HCEC 1CT (cell line): ENCODE measurements around the gene UBE2E1.
A peak's percentile ranks its signal among the peaks of the same experiment; 100 is the strongest.
"Not testable (repeated sequence)": the region's sequence is repeated elsewhere in the genome, so short reads cannot be mapped to it uniquely, and the experiment has no call there.

Experiments used
- DNase-seq: peaks from one replicate; pipeline ENCODE4 v3.0.0-alpha.2; 2017

The UBE2E1 gene

GRCh38 chr3:23859012-23859743 lies 53.4 kb downstream of the UBE2E1 start:
- peak; percentile 41 for DNase-seq

- DNase-seq, result no peak
Measured at GRCh38 chr3:23859839-23860382, 54.2 kb downstream of the UBE2E1 start.

- no peak for DNase-seq
Measured at GRCh38 chr3:23861689-23862088, 55.9 kb downstream of the UBE2E1 start.

- peak; percentile 49 for DNase-seq
Measured at GRCh38 chr3:23863060-23863459, 57.3 kb downstream of the UBE2E1 start.

- DNase-seq, result no peak
Measured at GRCh38 chr3:23864931-23865330, 59.2 kb downstream of the UBE2E1 start.

GRCh38 chr3:23865595-23866396 lies 60.0 kb downstream of the UBE2E1 start:
- DNase-seq, result peak; percentile 53

- no peak for DNase-seq
Measured at GRCh38 chr3:23867400-23867799, 61.6 kb downstream of the UBE2E1 start.

- DNase-seq, result no peak
Measured at GRCh38 chr3:23867838-23868237, 62.1 kb downstream of the UBE2E1 start.

- DNase-seq, result no peak
Measured at GRCh38 chr3:23869977-23870662, 64.4 kb downstream of the UBE2E1 start.

GRCh38 chr3:23870663-23871043 lies 64.9 kb downstream of the UBE2E1 start:
- DNase-seq, result not testable (repeated sequence)

- not testable (repeated sequence) for DNase-seq
Measured at GRCh38 chr3:23871361-23871760, 65.6 kb downstream of the UBE2E1 start.

- DNase-seq, result no peak
Measured at GRCh38 chr3:23872330-23872729, 66.6 kb downstream of the UBE2E1 start.

GRCh38 chr3:23873941-23874340 lies 68.2 kb downstream of the UBE2E1 start:
- peak; percentile 55 for DNase-seq

- DNase-seq, result peak; percentile 63
Measured at GRCh38 chr3:23874359-23875112, 68.8 kb downstream of the UBE2E1 start.

- DNase-seq, result peak; percentile 55
Measured at GRCh38 chr3:23875113-23875725, 69.5 kb downstream of the UBE2E1 start.

- DNase-seq, result no peak
Measured at GRCh38 chr3:23876923-23877322, 71.2 kb downstream of the UBE2E1 start.

GRCh38 chr3:23877329-23877980 lies 71.7 kb downstream of the UBE2E1 start:
- peak; percentile 74 for DNase-seq

GRCh38 chr3:23879485-23879884 lies 73.7 kb downstream of the UBE2E1 start:
- no peak for DNase-seq

- no peak for DNase-seq
Measured at GRCh38 chr3:23880703-23881339, 75.1 kb downstream of the UBE2E1 start.

GRCh38 chr3:23881993-23882392 lies 76.2 kb downstream of the UBE2E1 start:
- not testable (repeated sequence) for DNase-seq

GRCh38 chr3:23882487-23882918 lies 76.7 kb downstream of the UBE2E1 start:
- no peak for DNase-seq
